Cerebellar cortex (tissue), 1 donor: Measurements from ENCODE around the gene GATA5.
A peak's percentile ranks its signal among the peaks of the same experiment; 100 is the strongest.

Experiments
- DNase-seq: peaks from one replicate; pipeline ENCODE4 v3.0.0-alpha.2; 2015; ENCODE audit warnings: low spot score

GATA5 gene, protein sequence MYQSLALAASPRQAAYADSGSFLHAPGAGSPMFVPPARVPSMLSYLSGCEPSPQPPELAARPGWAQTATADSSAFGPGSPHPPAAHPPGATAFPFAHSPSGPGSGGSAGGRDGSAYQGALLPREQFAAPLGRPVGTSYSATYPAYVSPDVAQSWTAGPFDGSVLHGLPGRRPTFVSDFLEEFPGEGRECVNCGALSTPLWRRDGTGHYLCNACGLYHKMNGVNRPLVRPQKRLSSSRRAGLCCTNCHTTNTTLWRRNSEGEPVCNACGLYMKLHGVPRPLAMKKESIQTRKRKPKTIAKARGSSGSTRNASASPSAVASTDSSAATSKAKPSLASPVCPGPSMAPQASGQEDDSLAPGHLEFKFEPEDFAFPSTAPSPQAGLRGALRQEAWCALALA

DNA sequence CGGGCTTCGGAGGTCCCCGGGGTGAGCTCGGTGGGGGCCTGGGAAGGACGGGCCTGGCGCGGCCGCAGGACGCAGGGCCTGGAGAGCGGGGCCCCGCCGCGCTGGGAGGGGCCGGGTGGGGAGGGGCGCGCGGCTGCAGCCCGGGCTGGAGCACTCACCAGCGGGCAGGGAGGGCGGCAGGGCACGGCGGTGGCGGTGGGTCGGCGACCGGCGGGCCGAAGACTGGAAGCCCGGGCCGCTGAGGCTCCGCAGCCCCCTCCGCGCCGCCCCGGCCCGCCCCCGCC, at the start of gene GATA5:
Gene GATA5, minus strand, starts transcription at position 224 of the 284 bp plus-strand sequence. CDS start 474 bp downstream, outside the sequence.
- DNase-seq: no peak

DNA sequence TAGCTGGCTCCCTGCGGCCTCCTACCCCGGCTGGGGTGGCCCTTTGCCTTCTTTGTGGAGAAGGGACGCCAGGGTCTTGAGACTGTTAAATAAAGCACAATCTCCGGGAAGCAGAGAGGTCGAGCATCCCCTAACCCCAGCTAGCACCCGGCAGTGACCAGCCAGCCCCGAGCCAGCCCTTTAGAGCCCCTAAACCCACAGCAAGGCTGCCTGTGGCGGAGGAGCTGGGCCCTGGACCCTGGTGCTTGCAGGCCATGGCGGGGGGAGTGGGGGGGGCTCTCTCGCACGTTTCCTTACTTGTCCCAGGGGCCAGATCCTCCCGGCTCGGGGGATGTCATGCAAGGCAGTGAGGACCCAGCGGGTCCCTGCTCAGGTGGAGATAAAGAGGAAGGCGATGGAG, 49.2 kb upstream of the GATA5 start:
- no peak for DNase-seq

DNA sequence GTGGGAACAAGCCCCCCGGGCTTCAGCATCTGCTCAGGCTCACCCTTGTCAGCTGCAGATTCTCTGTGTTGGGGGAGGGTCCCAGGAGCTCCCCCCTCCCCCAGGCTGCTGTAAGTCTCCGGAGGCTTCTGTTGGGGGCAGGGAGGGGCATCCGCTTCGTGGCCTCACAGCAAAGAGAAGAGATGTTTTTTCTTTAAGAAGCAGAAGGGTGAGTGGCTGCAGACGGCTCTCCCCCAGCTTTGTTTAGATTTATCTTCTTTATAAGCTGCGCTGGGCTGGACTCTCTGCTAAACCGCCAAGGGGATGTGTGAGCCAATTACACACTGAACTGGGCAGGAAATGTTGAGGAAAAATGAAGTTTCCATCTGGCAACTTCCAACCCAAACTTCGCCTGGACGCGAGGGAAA, 48.7 kb upstream of the GATA5 start:
- no peak for DNase-seq

DNA sequence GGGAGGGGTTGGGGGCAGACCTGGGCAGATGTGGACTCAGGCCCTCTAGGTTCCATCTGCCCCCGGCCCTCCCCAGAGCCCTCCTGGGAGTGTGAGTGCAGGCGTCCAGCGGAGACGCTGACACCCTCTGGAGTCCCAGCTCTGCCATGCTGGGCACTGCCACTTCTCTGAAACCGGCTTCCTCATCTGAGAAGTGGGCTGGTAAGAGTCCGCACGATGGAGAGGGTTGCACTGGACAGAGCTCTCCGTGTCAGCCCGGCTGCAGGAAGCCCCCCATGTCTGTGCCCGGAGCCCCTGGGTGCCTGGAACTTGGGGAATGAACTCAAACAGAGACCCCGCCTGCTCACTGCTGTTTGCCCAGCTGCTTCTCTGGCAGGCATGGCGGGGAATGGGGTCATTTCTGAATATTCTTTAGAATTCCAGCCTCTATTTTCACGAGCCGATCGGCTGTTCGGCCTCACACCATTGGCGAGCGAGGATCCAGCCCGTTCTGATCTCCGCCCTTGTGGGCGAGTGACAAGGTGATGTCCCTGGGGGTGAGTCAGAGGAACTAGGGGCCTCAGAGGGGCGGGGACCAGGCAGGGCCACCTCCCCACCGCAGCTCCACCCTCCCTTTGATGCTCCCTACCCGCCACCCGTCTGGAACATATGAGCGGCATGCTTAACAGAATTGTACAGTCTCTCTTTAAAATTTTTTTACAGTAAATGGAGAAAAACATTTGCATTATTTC, 47.8 kb upstream of the GATA5 start:
- DNase-seq: no peak

DNA sequence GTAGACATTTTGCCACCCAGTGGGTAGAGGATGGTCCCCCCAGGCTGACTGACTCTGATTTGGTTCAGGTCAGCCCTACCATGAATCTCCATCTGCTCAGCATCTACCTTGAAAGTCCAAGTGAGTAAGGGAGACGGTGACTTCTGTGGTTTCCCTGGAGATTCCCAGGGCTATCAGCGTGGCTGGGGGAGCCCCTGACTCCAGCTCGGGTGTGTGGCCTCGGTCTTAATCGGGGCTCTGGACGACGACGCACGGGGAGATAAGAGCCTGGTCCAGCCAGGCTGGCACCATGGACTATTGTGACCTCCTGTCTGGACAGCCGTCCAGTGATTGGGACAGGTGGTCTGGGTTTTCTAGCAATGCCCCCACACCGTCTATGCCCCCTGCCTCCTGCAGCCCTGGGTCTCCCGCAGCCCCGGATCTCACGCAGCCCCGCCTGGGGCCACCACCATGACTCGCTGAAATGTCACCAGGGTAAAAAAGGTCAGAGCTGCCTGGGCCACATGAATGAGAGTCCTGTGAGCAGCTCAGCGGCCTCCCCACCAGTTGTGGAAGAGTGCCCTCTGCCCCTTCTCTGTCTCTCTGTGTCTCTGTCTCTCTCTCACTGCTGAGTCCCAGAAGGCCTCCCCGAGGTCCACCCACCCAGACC, 47.1 kb upstream of the GATA5 start:
- no peak for DNase-seq

DNA sequence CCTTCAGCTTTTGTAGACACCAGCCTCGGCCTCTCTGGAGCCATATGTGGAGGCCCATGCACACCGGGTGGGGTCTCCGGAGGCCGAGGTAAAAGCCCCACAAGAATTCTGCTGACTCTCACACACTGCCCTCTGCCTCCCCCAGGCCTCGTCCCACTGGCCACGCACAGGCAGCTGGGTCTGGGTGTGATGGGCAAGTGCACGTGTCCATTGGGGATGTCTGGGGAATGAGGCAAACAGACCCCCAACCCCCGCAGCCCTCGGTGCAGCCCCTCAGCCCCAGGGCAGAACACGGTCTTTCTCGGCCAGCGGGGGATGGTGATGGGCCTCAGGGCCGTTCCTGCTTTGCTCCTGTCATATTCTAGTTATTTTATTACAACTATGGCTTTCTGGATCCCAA, 44.0 kb upstream of the GATA5 start:
- no peak for DNase-seq

DNA sequence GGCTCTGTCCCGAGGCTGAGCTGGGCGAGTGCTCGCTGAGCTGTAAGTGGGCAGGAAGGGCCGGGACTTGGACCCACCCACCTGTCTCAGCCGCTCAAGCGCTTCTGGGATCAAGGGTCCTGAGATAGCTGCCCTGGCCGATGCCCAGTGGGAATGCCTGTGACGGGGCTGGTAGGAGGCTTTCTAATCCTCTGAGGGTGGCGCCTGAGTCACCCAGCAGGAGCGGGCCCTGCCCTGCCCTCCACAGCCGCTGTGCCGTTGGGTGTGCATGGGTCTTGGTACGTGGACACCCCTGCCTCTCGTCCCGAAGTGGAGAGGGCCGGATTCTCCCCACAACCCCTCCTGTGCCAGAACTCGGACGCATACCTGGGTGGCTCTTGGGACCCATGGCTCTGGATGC, 43.1 kb upstream of the GATA5 start:
- DNase-seq: no peak

DNA sequence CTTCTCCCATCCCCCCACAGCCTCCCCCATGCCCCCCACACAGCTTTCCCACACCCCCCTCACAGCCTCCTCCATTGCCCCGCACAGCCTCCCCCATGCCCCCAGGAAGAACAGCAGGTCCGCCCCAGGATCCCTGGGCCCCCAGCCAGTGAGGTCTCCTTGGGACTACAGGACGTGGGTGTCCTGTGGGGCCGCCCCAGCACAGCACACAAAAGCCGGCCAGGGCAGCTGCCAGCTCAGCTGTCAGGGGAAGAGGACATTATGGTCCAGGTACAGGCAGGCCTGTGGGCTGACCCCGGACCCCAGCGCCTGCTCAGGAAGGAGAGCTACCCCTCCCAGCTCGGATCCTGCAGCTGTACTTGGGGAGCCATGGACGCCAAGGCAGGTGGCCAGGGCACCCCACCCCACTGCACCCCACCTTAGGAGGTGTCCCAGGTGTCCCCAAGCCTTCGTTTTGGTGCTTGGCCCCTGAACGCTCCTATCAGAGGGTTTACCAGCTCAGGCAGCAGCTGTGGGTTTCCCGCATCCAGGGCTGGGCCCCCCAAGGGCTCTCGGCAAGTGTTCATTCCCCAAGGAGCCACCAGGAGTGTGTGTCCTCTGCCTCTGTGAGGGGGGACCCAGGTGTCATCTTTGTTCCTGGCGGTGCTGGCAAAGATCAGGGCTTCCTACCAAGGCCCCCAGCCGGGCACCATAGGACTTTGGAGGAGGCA, 42.3 kb upstream of the GATA5 start:
- DNase-seq: no peak

DNA sequence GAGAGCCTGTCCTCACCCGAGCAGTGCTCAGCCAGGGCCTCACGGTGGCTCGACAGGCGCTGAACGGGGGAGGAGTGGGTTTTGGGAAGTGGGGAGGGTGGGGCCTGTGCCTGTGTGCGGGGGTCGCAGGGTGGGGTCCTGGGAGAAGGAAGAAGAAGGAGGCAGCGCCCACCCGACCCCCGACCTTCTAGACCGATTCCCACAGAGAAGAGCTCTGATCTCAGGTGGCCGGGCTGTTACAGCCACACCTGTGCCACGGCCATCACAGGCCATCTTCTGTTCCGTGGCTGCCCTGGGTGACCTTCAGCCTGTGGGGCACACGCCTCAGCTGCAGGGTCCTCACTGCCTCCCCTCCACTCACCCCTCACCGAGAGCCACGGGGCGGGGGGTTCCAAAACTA, 41.4 kb upstream of the GATA5 start:
- no peak for DNase-seq

DNA sequence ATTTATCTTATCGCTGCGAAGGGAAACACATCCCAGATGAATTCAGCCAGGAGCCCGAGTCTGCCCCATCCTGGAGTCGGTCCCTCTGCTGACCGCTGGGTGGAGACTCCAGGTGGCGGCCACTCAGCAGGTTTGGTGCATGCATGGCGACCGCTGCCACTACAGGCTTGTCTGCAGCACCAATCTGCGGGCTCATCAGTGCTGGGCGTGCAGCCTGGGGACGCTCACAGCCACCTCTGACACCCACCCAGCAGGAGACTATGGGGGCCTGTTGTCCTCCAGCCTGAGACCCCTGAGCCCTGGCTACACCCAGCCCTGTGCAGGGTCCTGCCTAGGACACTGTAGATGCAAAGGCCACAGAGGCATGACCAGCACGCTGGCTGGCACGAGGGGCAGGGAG, 40.5 kb upstream of the GATA5 start:
- no peak for DNase-seq

DNA sequence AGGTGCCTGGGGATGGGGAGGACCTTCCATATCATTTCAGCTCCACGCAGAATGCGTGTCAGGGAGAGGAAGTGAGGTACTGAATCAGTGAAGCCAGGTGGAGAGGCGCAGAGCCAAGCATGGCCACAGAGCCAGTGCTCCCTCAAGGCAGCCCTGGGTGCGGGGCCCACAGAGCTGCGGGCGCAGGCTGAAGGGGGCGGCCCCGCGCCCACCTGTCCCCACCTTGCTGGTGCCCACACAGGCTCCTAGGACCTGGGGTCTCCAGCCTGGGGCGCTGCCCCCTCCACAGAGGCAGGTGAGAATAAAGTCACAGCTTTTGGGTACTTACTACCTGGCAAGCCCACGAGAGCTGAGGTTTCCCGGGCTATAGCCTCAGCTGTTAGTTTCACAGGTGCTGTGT, 40.0 kb upstream of the GATA5 start:
- DNase-seq: no peak

DNA sequence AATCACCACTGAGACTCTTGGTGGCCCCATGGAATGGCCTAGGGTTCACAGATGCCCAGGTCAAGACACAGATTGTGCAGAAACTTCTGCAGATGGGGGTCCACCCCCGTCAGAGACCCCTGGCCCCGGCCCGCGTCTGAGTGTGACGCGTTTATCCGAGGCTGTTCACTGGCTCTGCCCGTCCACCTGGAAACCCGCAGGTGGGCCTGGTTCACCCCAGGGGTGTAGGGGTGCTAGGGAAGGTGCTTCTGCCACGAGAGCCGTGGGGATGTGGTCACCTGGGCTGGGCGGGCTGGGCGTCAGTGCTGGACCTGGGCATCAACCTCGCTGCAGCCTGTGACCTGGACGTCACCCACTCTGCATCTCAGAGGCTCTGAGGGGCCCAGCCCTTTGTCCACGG, 39.5 kb upstream of the GATA5 start:
- no peak for DNase-seq

DNA sequence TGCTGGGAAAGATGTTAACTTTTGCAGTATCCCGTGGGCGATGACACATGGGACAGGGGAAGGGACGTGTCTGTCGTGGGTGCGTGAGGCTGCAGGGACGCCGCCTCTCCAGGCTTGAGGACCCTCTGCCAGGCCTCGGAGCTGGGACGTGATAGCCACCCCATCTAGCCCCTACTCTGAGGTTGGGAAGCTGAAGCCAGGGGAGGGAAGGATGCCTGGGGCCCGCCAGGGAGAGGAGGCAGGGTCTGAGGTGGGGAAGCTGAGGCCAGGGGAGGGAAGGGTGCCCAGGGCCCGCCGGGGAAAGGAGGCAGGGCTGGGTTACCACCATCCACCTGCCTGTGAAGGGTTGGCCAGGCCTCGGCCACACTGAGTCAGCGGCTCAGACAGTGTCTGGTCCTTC, 38.2 kb upstream of the GATA5 start:
- DNase-seq: no peak

DNA sequence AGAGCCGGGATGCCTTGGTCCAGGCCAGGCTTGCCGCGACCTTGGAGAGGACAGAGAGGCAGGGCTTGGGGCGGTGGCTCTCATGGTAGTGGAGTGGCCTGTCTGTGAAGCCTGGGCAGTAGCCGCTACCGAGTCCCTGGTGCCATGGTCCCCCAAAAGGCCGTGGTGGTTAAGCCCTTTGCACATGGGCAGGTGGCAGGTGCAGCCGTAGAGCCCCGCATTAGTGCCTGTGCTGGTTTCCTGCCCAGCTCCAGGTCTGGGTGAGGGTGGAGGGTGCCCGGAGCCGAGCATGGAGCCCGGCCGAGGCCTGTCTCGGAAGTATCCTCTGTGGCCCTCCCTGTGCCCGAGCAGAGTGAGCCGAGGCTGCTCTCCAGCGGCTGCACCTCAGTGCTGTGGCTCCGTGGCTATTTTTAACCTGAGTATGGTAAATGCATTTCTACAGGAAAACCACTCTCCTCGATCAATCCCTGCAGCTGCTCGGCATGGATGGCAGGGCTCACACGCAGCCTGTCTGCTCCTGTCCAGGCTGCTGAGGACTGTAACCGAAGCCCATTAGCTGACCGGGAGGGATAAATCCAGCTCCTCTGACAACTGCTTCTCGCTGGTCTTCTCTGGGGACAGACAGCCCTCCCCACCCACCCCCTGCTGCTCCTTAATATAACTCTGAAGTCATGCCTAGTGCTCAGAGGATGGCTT, 36.3 kb upstream of the GATA5 start:
- DNase-seq: no peak

DNA sequence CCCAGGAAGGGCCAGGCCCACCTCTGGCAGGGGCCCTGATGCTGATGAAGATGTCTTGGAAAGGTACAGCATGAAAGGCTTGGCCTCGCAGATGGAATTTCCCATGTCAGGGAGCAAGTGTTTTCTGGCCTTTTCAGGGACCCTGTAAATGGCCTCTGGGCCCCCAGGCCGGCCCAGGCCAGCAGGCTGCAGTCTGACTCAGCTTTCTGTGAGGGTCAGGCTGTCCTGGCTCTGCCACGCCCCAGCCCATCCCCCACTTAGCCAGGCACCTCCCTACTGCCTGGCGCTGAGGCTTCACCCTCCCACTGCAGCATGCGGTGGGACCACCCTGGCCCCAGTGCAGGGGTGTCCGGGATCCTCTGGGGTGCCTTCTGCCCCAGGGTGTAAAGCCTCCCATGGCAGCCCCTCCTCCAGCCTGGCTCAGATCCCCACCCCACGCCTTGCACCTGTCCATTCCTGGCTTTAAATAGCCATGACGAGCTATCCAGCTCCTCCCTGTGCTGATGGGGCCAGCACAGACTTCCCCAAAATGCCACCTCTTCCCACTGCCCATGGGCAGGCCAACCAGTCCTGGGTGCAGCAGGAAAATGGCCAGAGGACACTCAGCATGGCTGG, 35.6 kb upstream of the GATA5 start:
- no peak for DNase-seq

DNA sequence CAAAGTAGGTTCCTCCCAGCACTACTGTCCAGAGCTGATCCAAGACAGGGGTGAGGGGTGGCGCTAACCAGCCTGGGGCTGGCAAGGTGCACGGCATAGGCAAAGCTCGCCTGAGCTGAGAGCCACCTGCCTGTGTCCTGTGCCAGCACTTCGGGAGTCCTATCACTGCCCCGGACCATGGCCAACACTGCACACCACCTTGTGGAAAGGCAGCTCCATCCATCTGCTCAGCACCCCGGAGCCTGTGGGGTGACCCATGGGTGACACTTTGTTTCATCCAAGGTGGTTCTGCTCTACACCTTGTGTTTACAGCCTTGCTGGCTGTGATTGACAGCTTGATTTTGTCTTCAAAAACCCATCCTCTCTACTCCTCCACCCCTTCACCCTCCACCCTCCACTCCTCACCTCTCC, 32.9 kb upstream of the GATA5 start:
- DNase-seq: peak; percentile 25

DNA sequence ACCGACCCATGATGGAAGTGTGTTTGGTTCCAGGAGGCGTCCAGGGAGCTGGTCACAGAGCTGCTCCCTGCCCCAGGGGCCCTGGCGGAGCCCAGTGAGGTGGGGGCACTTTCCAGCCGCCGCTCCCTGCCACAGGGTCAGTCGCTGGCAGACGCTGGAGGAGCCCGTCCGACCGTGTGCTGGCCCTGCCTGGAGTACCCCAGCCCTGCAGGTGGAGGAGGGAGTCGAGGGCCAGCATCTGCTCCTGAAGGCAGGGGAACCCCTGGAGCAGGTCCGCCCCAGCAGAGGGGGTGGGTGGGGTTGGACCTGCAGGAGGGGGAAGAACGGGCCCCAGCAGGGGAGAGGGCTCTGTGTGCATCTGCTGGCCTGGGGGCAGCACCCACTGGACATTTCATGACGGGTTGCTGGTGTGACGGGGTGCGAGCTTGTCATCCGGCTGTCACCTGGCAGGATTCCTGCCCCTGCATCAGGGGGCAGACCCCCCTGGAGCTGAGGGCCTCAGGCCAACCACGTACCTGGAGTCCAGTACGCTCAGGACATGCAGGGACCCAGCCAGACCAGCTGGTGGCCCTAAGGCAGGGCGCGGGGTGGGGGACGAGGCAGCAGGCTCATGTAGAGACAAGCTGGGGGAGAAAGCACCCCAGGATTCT, 32.3 kb upstream of the GATA5 start:
- no peak for DNase-seq

DNA sequence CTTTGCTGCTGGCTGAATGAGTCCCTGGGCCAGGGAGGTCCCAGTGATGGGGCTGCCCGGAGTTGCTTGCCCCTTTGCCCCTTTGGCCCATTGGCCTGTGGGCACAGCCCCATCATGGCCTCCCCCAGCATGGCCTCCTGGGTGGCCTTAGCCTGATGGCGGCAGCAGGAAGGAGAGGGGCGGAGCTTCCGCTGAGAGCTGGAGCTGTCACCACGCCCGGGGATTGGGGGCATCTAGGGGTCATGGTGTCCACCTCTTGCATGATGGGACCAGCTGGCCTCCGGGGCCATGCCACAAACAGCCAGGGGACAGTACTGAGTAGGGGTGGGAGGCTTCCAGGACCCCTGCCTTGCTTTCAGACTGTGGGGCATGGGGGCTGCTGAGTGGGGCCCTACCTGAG, 31.5 kb upstream of the GATA5 start:
- DNase-seq: no peak

DNA sequence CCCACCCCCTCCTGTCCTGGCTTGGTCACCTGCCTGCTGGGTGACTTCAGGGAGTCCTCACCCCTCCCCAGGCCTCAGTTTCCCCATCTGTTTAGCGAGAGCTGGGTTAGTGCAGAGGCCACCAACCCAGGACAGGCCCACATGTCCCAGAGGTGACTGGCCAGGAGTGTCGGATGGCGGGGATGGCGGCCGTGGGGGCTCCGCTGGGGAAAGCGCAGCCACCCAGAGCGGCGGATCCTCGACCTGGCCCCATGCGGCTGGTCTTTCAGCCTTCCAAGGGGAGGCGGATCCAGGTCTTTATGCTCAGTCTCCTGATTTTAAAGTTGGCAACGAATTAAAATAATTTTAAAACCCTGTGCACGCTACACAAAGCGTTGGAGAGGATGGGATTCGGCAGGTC, 31.0 kb upstream of the GATA5 start:
- no peak for DNase-seq

DNA sequence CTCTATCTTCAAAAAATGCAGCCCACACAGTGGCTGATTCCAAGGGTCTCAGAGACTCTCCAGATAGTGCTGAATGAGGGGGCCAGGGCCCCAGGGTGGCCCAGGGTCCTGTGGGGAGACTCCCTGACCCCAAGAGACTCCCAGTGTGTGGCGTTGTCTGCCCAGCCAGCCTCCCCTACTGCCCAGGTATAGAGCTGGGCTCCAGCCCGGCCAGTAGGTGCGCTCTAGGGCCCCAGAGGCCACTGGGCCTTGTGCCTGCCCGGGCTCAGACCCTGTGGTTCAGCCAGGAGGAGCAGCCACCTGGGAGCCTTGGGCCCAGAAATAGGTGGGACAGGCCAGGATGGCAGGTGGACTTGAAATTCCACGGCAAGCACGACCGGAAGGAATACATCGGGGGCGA, 30.3 kb upstream of the GATA5 start:
- no peak for DNase-seq
